OCI-M2 (cell line): Measurements from ENCODE around the gene ZNF574.

Source experiments
- DNase-seq: peaks from one replicate; lab custom pipeline; 2025; ENCODE audit not compliant: unreplicated experiment; lab: John Stamatoyannopoulos, UW

ZNF574 gene

GRCh38 chr19:42122691-42123607 lies 47.0 kb downstream of the ZNF574 start:
- DNase-seq = no peak

DNA sequence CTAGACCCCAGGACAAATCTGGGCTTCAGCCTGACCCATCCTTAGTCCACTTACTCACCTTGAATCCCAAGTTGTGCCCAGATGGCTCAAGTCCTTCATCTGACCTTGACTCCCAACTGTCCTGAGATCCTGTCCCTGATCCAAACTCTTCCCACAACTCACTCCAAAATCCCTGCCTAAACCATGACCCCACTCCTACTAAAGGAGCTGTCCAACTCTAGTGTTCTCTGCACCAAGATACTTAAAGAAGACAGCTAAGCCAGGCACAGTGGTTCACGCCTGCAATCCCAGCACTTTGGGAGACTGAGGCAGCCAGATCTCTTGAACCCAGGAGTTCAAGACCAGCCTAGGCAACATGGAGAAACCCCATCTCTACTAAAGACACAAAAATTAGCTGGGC lies 47.8 kb downstream of the ZNF574 start:
- DNase-seq = no peak

GRCh38 chr19:42124386-42124901 lies 48.5 kb downstream of the ZNF574 start:
- DNase-seq = no peak

- DNase-seq = no peak
Measured at GRCh38 chr19:42125536-42125935, 49.6 kb downstream of the ZNF574 start.

- DNase-seq = no peak
Measured at GRCh38 chr19:42126574-42126973, 50.6 kb downstream of the ZNF574 start.

GRCh38 chr19:42129399-42130253 lies 53.7 kb downstream of the ZNF574 start:
- no peak for DNase-seq

- no peak for DNase-seq
Measured at GRCh38 chr19:42130254-42130573, 54.2 kb downstream of the ZNF574 start.
